C4-2B (cell line): ENCODE data around the gene CNIH2.

ENCODE experiments used
- CTCF ChIP-seq: fragments of 450-650 bp; conservative IDR thresholded peaks from 2 replicates; pipeline ENCODE4 v1.5.1; 2017; ENCODE audit warnings: mild to moderate bottlenecking
- ZFX ChIP-seq: fragments of 450-650 bp; IDR thresholded peaks from 2 replicates; pipeline ENCODE4 v1.6.1; 2017

GRCh38 chr11:66330931-66331330 is 53.0 kb downstream of the CNIH2 start:
- TF ChIP-seq CTCF = no peak
- TF ChIP-seq ZFX = no peak
